ENCODE data around the gene CHRM4. TPM values are rescaled to one million over a fixed set of nuclear protein-coding genes. Genes with fewer than 3 reads are reported as not detected.
A peak's percentile ranks its signal among the peaks of the same experiment; 100 is the strongest.

The CHRM4 gene
- total and polyA plus RNA-seq, 2 of the 13 experiments (the other 11 are each of a cell fraction or from before 2014, with no cell fraction given), result 0.13 to 0.21 TPM

DNA sequence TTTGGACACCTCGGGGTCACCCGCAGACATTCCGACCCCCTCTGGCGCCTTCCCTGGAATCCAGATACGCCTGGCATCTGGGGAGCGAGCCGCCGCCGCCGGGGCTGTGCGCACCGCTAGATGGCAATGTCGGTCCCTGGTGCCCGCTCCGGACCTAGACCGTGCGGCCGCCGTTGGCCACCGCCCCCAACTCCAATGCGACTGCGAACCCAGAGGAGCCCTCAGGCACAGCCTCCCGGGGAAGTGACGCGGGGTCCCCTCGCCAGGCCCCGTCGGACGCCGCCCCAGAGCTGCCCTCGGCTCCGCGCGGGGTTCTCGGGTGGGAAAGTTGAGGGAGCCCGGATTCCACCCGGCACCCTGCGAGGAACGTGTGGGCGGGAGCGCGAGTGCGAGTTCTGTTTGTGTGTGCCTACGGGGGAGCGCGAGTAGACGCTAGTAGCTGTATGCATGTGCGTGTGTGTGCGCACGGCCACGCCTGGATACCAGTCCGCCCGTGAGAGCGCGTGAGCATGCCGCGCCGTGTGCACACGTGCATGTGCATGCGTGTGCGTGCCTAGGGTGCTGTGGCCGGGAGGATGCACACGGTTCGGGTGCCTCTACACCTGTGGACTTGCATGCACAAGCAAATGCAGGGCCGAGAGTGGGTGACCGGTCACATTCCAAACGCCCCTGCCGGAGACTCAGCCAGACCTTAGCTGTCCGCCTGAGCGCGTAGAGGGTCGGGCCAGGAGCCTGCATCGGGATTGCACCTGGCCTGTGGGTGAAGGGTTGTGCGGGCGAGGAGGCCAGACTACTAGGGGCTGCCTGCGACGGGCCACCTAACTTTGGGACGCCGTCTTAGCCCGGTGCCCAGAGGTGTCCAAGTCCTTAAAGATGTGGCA is 1.9 kb downstream of the CHRM4 start (continued):
- TF ChIP-seq NR2F2 (IDR thresholded peaks at IDR 0.05; ENCODE audit: borderline replicate concordance, low read depth) (no peak), TEAD3 (CRISPR knock-in tag; optimal IDR thresholded peaks at IDR 0.05; ENCODE audit: borderline replicate concordance) (peak; percentile 46), SIX4 (CRISPR knock-in tag; IDR thresholded peaks at IDR 0.05) (no peak), REXO4 (CRISPR knock-in tag; IDR thresholded peaks at IDR 0.05; ENCODE audit: borderline replicate concordance) (no peak), KAT7 (CRISPR knock-in tag; IDR thresholded peaks at IDR 0.05; ENCODE audit: borderline replicate concordance) (no peak), SATB2 (CRISPR knock-in tag; IDR thresholded peaks at IDR 0.05) (no peak), ZNF496 (CRISPR knock-in tag; IDR thresholded peaks at IDR 0.05; ENCODE audit: insufficient replicate concordance) (no peak), KLF16 (CRISPR knock-in tag; IDR thresholded peaks at IDR 0.05) (peak; percentile 43 to 53; a peak in 1 of 4 replicates), HNRNPK (IDR thresholded peaks at IDR 0.05; ENCODE audit: low read depth, low read length, poor library complexity, severe bottlenecking) (peak; percentile 41), ZNF333 (CRISPR knock-in tag; IDR thresholded peaks at IDR 0.05; ENCODE audit: borderline replicate concordance) (peak; percentile 57; the same call in 1 of the 2 replicates), HOXA3 (CRISPR knock-in tag; IDR thresholded peaks at IDR 0.05) (peak; percentile 59; the same call in 1 of the 2 replicates), TBL1XR1 (IDR thresholded peaks at IDR 0.05; ENCODE audit: borderline replicate concordance, low read length, partially characterized antibody) (no peak), HMGA1 (CRISPR knock-in tag; conservative IDR thresholded peaks at IDR 0.05) (no peak), TGIF2 (CRISPR knock-in tag; IDR thresholded peaks at IDR 0.05) (0 out of 2 replicates have a peak, but pooled peaks have one; percentile 15), ZNF546 (CRISPR knock-in tag; conservative IDR thresholded peaks at IDR 0.05) (no peak), ZNF326 (CRISPR knock-in tag; IDR thresholded peaks at IDR 0.05; ENCODE audit: borderline replicate concordance) (no peak)
- TF ChIP-seq, protein P1, sequence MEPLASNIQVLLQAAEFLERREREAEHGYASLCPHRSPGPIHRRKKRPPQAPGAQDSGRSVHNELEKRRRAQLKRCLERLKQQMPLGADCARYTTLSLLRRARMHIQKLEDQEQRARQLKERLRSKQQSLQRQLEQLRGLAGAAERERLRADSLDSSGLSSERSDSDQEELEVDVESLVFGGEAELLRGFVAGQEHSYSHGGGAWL (CRISPR knock-in tag; IDR thresholded peaks at IDR 0.05), result 0 out of 2 replicates have a peak, but pooled peaks have one; percentile 62
- TF ChIP-seq, protein P2, sequence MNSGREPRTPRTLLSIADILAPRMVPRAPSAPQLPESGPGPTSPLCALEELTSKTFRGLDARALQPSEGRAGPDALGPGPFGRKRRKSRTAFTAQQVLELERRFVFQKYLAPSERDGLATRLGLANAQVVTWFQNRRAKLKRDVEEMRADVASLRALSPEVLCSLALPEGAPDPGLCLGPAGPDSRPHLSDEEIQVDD (CRISPR knock-in tag; IDR thresholded peaks at IDR 0.05; ENCODE audit: borderline replicate concordance), result no peak; the same call in 1 of the 2 replicates
- TF ChIP-seq, protein P3, sequence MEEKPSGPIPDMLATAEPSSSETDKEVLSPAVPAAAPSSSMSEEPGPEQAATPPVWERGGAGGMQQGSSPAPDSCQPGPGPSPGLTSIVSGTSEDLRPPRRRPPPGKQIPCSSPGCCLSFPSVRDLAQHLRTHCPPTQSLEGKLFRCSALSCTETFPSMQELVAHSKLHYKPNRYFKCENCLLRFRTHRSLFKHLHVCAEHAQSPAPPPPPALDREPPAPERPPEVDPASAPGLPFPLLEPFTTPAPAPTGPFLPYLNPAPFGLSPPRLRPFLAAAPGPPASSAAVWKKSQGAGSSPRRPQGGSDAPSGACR (CRISPR knock-in tag; IDR thresholded peaks at IDR 0.05), result no peak
- TF ChIP-seq, protein P4, sequence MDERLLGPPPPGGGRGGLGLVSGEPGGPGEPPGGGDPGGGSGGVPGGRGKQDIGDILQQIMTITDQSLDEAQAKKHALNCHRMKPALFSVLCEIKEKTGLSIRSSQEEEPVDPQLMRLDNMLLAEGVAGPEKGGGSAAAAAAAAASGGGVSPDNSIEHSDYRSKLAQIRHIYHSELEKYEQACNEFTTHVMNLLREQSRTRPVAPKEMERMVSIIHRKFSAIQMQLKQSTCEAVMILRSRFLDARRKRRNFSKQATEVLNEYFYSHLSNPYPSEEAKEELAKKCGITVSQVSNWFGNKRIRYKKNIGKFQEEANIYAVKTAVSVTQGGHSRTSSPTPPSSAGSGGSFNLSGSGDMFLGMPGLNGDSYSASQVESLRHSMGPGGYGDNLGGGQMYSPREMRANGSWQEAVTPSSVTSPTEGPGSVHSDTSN (CRISPR knock-in tag; IDR thresholded peaks at IDR 0.05), result no peak
- TF ChIP-seq, protein P5, sequence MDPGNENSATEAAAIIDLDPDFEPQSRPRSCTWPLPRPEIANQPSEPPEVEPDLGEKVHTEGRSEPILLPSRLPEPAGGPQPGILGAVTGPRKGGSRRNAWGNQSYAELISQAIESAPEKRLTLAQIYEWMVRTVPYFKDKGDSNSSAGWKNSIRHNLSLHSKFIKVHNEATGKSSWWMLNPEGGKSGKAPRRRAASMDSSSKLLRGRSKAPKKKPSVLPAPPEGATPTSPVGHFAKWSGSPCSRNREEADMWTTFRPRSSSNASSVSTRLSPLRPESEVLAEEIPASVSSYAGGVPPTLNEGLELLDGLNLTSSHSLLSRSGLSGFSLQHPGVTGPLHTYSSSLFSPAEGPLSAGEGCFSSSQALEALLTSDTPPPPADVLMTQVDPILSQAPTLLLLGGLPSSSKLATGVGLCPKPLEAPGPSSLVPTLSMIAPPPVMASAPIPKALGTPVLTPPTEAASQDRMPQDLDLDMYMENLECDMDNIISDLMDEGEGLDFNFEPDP (CRISPR knock-in tag; conservative IDR thresholded peaks at IDR 0.05), result no peak
- TF ChIP-seq, protein P6, sequence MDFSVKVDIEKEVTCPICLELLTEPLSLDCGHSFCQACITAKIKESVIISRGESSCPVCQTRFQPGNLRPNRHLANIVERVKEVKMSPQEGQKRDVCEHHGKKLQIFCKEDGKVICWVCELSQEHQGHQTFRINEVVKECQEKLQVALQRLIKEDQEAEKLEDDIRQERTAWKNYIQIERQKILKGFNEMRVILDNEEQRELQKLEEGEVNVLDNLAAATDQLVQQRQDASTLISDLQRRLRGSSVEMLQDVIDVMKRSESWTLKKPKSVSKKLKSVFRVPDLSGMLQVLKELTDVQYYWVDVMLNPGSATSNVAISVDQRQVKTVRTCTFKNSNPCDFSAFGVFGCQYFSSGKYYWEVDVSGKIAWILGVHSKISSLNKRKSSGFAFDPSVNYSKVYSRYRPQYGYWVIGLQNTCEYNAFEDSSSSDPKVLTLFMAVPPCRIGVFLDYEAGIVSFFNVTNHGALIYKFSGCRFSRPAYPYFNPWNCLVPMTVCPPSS (IDR thresholded peaks at IDR 0.05), result no peak
